GM23338 (cell line): ENCODE results near the gene PDE2A. TPM values are rescaled to one million over a fixed set of nuclear protein-coding genes. Genes with fewer than 3 reads are reported as not detected.

ENCODE experiments used
- ATAC-seq: fragments of 200-7000 bp; cut with Tn5 transposase; 3 replicates; pipeline ENCODE4 v1.9.1; 2020
- DNase-seq: peaks from one replicate; pipeline ENCODE4 v3.0.0-alpha.2; 2015; ENCODE audit warnings: low spot score
- H2AFZ ChIP-seq: fragments of 200-600 bp; sonication (generic); 2 replicates; pipeline ENCODE4 v1.8.0; 2016; ENCODE audit warnings: antibody characterized with exemption, mild to moderate bottlenecking, moderate library complexity
- H3F3A ChIP-seq: fragments of 200-600 bp; sonication (generic); replicated peaks from 2 replicates; pipeline ENCODE4 v1.8.0; 2017; ENCODE audit warnings: antibody characterized with exemption, mixed run types, low read depth
- H3K27ac ChIP-seq: fragments of 200-600 bp; sonication (generic); 2 replicates; pipeline ENCODE4 v1.6.1; 2016; ENCODE audit warnings: low read depth
- H3K27me3 ChIP-seq: fragments of 200-600 bp; sonication (generic); 2 replicates; pipeline ENCODE4 v1.8.0; 2016; ENCODE audit warnings: mild to moderate bottlenecking, mixed run types, moderate library complexity; ENCODE audit not compliant: insufficient read depth
- H3K36me3 ChIP-seq: fragments of 200-600 bp; sonication (generic); 2 replicates; pipeline ENCODE4 v1.8.0; 2016; ENCODE audit warnings: mild to moderate bottlenecking; ENCODE audit not compliant: insufficient read depth
- H3K4me1 ChIP-seq: fragments of 200-600 bp; sonication (generic); 2 replicates; pipeline ENCODE4 v1.8.0; 2016; ENCODE audit warnings: mild to moderate bottlenecking, moderate library complexity; ENCODE audit not compliant: insufficient read depth
- H3K4me2 ChIP-seq: fragments of 200-600 bp; sonication (generic); 2 replicates; pipeline ENCODE4 v1.7.1; 2017; ENCODE audit warnings: mixed run types
- H3K4me3 ChIP-seq: fragments of 200-600 bp; sonication (generic); 2 replicates; pipeline ENCODE4 v1.6.1; 2016; ENCODE audit warnings: mixed run types
- H3K79me2 ChIP-seq: fragments of 200-600 bp; sonication (generic); replicated peaks from 2 replicates; pipeline ENCODE4 v1.8.0; 2017; ENCODE audit warnings: mild to moderate bottlenecking; ENCODE audit not compliant: insufficient read depth
- H3K9me2 ChIP-seq: fragments of 200-600 bp; sonication (generic); 2 replicates; pipeline ENCODE4 v1.8.0; 2017; ENCODE audit not compliant: insufficient read depth
- H4K20me1 ChIP-seq: fragments of 200-600 bp; sonication (generic); replicated peaks from 2 replicates; pipeline ENCODE4 v1.8.0; 2017; ENCODE audit warnings: mild to moderate bottlenecking; ENCODE audit not compliant: insufficient read depth
- H3K27ac Mint-ChIP-seq: 2 replicates; pipeline ENCODE4 v1.8.0; 2020; ENCODE audit warnings: inconsistent platforms, mild to moderate bottlenecking, moderate library complexity, mixed read lengths
- H3K27me3 Mint-ChIP-seq: 3 replicates; pipeline ENCODE4 v1.8.0; 2022; ENCODE audit warnings: low read depth, mild to moderate bottlenecking, moderate library complexity, mixed read lengths, inconsistent platforms; ENCODE audit not compliant: insufficient read depth, poor library complexity
- H3K36me3 Mint-ChIP-seq: 3 replicates; pipeline ENCODE4 v1.8.0; 2021; ENCODE audit warnings: low read depth, mild to moderate bottlenecking, inconsistent platforms, moderate library complexity, mixed read lengths
- H3K4me1 Mint-ChIP-seq: 3 replicates; pipeline ENCODE4 v1.8.0; 2020; ENCODE audit warnings: mild to moderate bottlenecking, inconsistent platforms, mixed read lengths
- H3K4me3 Mint-ChIP-seq: 3 replicates; pipeline ENCODE4 v1.8.0; 2021; ENCODE audit warnings: moderate library complexity, mild to moderate bottlenecking, inconsistent platforms, mixed read lengths
- H3K9me3 Mint-ChIP-seq: 3 replicates; pipeline ENCODE4 v1.8.0; 2020; ENCODE audit warnings: moderate library complexity, mild to moderate bottlenecking, inconsistent platforms, mixed read lengths
- CREB1 ChIP-seq: fragments of 250-450 bp; sonication (Bioruptor Pico); IDR thresholded peaks from 2 replicates; pipeline ENCODE4 v1.5.0; 2020; ENCODE audit warnings: low read depth, mild to moderate bottlenecking, moderate library complexity
- CTCF ChIP-seq, 2 experiments: fragments of 200-600 bp in 1 of 2; sonication (generic) in 1 of 2; conservative IDR thresholded peaks; 2 replicates each; pipeline versions ENCODE4 v1.5.1 to v1.6.1; 2016 to 2017; ENCODE audit warnings: antibody characterized with exemption in 2 of 2, low read depth in 2 of 2, mild to moderate bottlenecking in 2 of 2, moderate library complexity in 1 of 2
- ETS1 ChIP-seq: IDR thresholded peaks from 2 replicates; pipeline ENCODE4 v1.6.1; 2016; ENCODE audit warnings: antibody characterized with exemption
- EZH2 ChIP-seq: fragments of 200-600 bp; sonication (generic); IDR thresholded peaks from one replicate; pipeline ENCODE4 v1.8.0; 2017; ENCODE audit warnings: antibody characterized with exemption, mild to moderate bottlenecking, low read depth; ENCODE audit not compliant: unreplicated experiment
- EZH2phosphoT487 ChIP-seq: fragments of 200-600 bp; sonication (generic); IDR thresholded peaks from one replicate; pipeline ENCODE4 v1.8.1; 2018; ENCODE audit warnings: antibody characterized with exemption; ENCODE audit not compliant: unreplicated experiment
- NANOG ChIP-seq: IDR thresholded peaks from 2 replicates; pipeline ENCODE4 v1.6.1; 2016; ENCODE audit warnings: antibody characterized with exemption, borderline replicate concordance
- STAT1 ChIP-seq: IDR thresholded peaks from one replicate; pipeline ENCODE4 v1.6.1; 2016; ENCODE audit warnings: antibody characterized with exemption; ENCODE audit not compliant: unreplicated experiment
- ZNF114 ChIP-seq: fragments of 250-450 bp; sonication (Bioruptor Pico); IDR thresholded peaks from 2 replicates; pipeline ENCODE4 v1.5.0; 2020; ENCODE audit warnings: mild to moderate bottlenecking, moderate library complexity
- polyA plus RNA-seq: library from polyadenylated mRNA; unstranded; fragments of >200 nt; fragmentation: Nextera tagmentation; extraction: Ambion mirVana; gene quantifications from 2 replicates; pipeline ENCODE4 v1.2.1, GENCODE V29; 2016
- total RNA-seq: library from RNA; depleted of rRNA; stranded (reverse); fragments of >200 nt; shearing (Covaris generic); gene quantifications from 2 replicates; pipeline ENCODE4 v1.2.3, GENCODE V29; 2014
- TF ChIP-seq, protein P1 (sequence below): fragments of 250-450 bp; sonication (Bioruptor Pico); IDR thresholded peaks from 2 replicates; pipeline ENCODE4 v1.5.0; 2020; ENCODE audit warnings: mild to moderate bottlenecking, moderate library complexity

PDE2A gene
- total and polyA plus RNA-seq, 2 experiments from 2014 or later: 4.3 to 16.2 TPM

GRCh38 chr11:72692498-72693237 lies 18.4 kb upstream of the PDE2A start:
- Histone ChIP-seq H2AFZ (no peak overlapping the region), H3K36me3 (no peaks in the 10 kb centered on the region; the same call in 1 of the 2 replicates), H3K27ac (no peak overlapping the region), H3K79me2 (no peaks in the 10 kb centered on the region), H3K9me2 (no peaks in the 10 kb centered on the region), H3K4me2 (no peak overlapping the region), H3K4me1 (peaks cover 4% of the 10 kb centered on the region; the same call in 1 of the 2 replicates), H4K20me1 (no peaks in the 10 kb centered on the region), H3K4me3 (no peak overlapping the region), H3K27me3 (no peaks in the 10 kb centered on the region), H3F3A (no peaks in the 10 kb centered on the region)
- Mint-ChIP-seq H3K9me3 (no peaks in the 10 kb centered on the region), H3K36me3 (peaks cover 37% of the 10 kb centered on the region), H3K4me1 (peaks cover 2% of the 10 kb centered on the region; the same call in 1 of the 3 replicates), H3K27me3 (peaks cover 15% of the 10 kb centered on the region), H3K27ac (no peak overlapping the region), H3K4me3 (no peak overlapping the region)
- TF ChIP-seq, protein P1, sequence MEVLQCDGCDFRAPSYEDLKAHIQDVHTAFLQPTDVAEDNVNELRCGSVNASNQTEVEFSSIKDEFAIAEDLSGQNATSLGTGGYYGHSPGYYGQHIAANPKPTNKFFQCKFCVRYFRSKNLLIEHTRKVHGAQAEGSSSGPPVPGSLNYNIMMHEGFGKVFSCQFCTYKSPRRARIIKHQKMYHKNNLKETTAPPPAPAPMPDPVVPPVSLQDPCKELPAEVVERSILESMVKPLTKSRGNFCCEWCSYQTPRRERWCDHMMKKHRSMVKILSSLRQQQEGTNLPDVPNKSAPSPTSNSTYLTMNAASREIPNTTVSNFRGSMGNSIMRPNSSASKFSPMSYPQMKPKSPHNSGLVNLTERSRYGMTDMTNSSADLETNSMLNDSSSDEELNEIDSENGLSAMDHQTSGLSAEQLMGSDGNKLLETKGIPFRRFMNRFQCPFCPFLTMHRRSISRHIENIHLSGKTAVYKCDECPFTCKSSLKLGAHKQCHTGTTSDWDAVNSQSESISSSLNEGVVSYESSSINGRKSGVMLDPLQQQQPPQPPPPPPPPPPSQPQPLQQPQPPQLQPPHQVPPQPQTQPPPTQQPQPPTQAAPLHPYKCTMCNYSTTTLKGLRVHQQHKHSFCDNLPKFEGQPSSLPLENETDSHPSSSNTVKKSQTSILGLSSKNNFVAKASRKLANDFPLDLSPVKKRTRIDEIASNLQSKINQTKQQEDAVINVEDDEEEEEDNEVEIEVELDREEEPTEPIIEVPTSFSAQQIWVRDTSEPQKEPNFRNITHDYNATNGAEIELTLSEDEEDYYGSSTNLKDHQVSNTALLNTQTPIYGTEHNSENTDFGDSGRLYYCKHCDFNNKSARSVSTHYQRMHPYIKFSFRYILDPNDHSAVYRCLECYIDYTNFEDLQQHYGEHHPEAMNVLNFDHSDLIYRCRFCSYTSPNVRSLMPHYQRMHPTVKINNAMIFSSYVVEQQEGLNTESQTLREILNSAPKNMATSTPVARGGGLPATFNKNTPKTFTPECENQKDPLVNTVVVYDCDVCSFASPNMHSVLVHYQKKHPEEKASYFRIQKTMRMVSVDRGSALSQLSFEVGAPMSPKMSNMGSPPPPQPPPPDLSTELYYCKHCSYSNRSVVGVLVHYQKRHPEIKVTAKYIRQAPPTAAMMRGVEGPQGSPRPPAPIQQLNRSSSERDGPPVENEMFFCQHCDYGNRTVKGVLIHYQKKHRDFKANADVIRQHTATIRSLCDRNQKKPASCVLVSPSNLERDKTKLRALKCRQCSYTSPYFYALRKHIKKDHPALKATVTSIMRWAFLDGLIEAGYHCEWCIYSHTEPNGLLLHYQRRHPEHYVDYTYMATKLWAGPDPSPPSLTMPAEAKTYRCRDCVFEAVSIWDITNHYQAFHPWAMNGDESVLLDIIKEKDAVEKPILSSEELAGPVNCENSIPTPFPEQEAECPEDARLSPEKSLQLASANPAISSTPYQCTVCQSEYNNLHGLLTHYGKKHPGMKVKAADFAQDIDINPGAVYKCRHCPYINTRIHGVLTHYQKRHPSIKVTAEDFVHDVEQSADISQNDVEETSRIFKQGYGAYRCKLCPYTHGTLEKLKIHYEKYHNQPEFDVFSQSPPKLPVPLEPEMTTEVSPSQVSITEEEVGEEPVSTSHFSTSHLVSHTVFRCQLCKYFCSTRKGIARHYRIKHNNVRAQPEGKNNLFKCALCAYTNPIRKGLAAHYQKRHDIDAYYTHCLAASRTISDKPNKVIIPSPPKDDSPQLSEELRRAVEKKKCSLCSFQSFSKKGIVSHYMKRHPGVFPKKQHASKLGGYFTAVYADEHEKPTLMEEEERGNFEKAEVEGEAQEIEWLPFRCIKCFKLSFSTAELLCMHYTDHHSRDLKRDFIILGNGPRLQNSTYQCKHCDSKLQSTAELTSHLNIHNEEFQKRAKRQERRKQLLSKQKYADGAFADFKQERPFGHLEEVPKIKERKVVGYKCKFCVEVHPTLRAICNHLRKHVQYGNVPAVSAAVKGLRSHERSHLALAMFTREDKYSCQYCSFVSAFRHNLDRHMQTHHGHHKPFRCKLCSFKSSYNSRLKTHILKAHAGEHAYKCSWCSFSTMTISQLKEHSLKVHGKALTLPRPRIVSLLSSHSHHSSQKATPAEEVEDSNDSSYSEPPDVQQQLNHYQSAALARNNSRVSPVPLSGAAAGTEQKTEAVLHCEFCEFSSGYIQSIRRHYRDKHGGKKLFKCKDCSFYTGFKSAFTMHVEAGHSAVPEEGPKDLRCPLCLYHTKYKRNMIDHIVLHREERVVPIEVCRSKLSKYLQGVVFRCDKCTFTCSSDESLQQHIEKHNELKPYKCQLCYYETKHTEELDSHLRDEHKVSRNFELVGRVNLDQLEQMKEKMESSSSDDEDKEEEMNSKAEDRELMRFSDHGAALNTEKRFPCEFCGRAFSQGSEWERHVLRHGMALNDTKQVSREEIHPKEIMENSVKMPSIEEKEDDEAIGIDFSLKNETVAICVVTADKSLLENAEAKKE: no peak
- TF ChIP-seq ETS1: no peak
- ATAC-seq: no peak
- DNase-seq: no peak

DNA sequence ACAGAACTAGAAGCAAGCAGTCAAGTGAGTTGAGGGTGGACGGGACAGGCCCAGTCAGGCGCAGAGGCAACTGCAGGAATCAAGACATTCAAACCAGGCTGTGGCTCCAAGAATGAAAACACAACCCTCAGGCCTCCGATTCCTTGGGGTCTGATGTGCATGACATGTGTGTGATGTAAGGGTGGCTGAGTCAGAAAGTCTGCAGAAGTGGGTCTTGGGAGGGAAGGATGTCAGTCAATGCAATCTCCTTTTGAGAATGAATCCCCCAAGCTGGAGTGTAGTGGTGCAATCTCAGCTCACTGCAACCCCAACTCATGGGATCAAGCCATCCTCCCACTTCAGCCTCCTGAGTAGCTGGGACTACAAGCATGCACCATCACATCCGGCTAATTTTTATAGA lies 15.9 kb upstream of the PDE2A start:
- Histone ChIP-seq H3K4me2 (no peak overlapping the region), H3F3A (no peaks in the 10 kb centered on the region), H3K9me2 (no peaks in the 10 kb centered on the region), H3K27ac (no peak overlapping the region), H3K36me3 (no peaks in the 10 kb centered on the region; the same call in 1 of the 2 replicates), H4K20me1 (no peaks in the 10 kb centered on the region), H3K4me3 (no peak overlapping the region), H3K79me2 (no peaks in the 10 kb centered on the region), H2AFZ (no peak overlapping the region), H3K4me1 (no peaks in the 10 kb centered on the region), H3K27me3 (no peaks in the 10 kb centered on the region)
- DNase-seq: no peak
- ATAC-seq: no peak
- Mint-ChIP-seq H3K36me3 (peaks cover 29% of the 10 kb centered on the region), H3K9me3 (no peaks in the 10 kb centered on the region), H3K27ac (no peak overlapping the region), H3K4me3 (no peak overlapping the region), H3K4me1 (no peaks in the 10 kb centered on the region), H3K27me3 (peaks cover 14% of the 10 kb centered on the region)
- TF ChIP-seq ETS1 (no peak), ZNF114 (CRISPR knock-in tag) (no peak), CTCF (conservative IDR thresholded peaks at IDR 0.05; ENCODE audit: low read depth in 2 of 2) (no peak), NANOG (no peak), STAT1 (no peak), EZH2 (no peak), EZH2phosphoT487 (no peak), CREB1 (CRISPR knock-in tag) (no peak)
